CD4-positive, alpha-beta T cell (primary cell): ENCODE measurements around the gene EML6. TPM values are rescaled to one million over a fixed set of nuclear protein-coding genes. Genes with fewer than 3 reads are reported as not detected.

Experiments used
- ATAC-seq: fragments of 200-7000 bp; cut with Tn5 transposase; one replicate; pipeline ENCODE4 v1.10.0; 2022; ENCODE audit warnings: mild to moderate bottlenecking; ENCODE audit not compliant: poor library complexity
- CTCF ChIA-PET: fragments of 350-600 bp; sonication (Branson Sonifier 250); formaldehyde crosslinking; loops from one replicate; lab custom pipeline; 2021; ENCODE audit warnings: antibody characterized with exemption, inconsistent platforms; lab: Charles Lee
- POLR2A ChIA-PET: fragments of 350-600 bp; sonication (Branson Sonifier 250); formaldehyde crosslinking; loops from one replicate; lab custom pipeline; 2021; ENCODE audit warnings: antibody characterized with exemption, inconsistent platforms; lab: Charles Lee
- DNase-seq, 14 experiments: peaks; one replicate each; pipeline ENCODE4 v3.0.0-alpha.2; 2013 to 2020; ENCODE audit warnings: mixed read lengths in 2 of 14
- H3K27ac ChIP-seq, 2 donors: one replicate each; pipeline versions ENCODE4 v1.5.1 to v1.7.0; 2013; ENCODE audit warnings: low read length in 2 of 2, low read depth in 1 of 2, mild to moderate bottlenecking in 1 of 2
- H3K27me3 ChIP-seq, 2 experiments: 1 replicate in 1 of 2; 2 replicates in 1 of 2; pipeline versions ENCODE4 v1.6.1 to v1.7.0; 2013; ENCODE audit warnings: low read length in 2 of 2, control low read depth in 1 of 2, mild to moderate bottlenecking in 1 of 2, moderate library complexity in 1 of 2; ENCODE audit not compliant: insufficient read depth in 2 of 2, control insufficient read depth in 1 of 2
- H3K36me3 ChIP-seq: one replicate; pipeline ENCODE4 v1.6.1; 2013; ENCODE audit warnings: low read length, control low read depth; ENCODE audit not compliant: insufficient read depth
- H3K4me1 ChIP-seq: one replicate; pipeline ENCODE4 v1.6.1; 2013; ENCODE audit warnings: low read length, control low read depth; ENCODE audit not compliant: insufficient read depth
- H3K4me3 ChIP-seq: one replicate; pipeline ENCODE4 v1.5.1; 2013; ENCODE audit warnings: mild to moderate bottlenecking, low read length, moderate library complexity
- H3K9me3 ChIP-seq, 2 experiments: 1 replicate in 1 of 2; 2 replicates in 1 of 2; pipeline versions ENCODE4 v1.6.1 to v1.7.0; 2013; ENCODE audit warnings: low read length in 2 of 2, mild to moderate bottlenecking in 2 of 2, control low read depth in 1 of 2, moderate library complexity in 1 of 2; ENCODE audit not compliant: control insufficient read depth in 1 of 2, insufficient read depth in 1 of 2
- H3K27ac Mint-ChIP-seq: one replicate; pipeline ENCODE4 v1.8.0; 2020; ENCODE audit warnings: mixed read lengths
- H3K27me3 Mint-ChIP-seq: one replicate; pipeline ENCODE4 v1.8.0; 2021; ENCODE audit warnings: mixed read lengths
- H3K36me3 Mint-ChIP-seq: one replicate; pipeline ENCODE4 v1.8.0; 2021; ENCODE audit warnings: low read depth, mixed read lengths
- H3K4me1 Mint-ChIP-seq: one replicate; pipeline ENCODE4 v1.8.0; 2021; ENCODE audit warnings: low read depth, mixed read lengths
- H3K4me3 Mint-ChIP-seq: one replicate; pipeline ENCODE4 v1.8.0; 2020; ENCODE audit warnings: mild to moderate bottlenecking, mixed read lengths
- H3K9me3 Mint-ChIP-seq: one replicate; pipeline ENCODE4 v1.8.0; 2020; ENCODE audit warnings: mixed read lengths
- intact Hi-C, 2 experiments: fragments of 100-400 bp; cut with DNase I in 1 of 2; cut with micrococcal nuclease in 1 of 2; formaldehyde crosslinking; loops; one replicate each; pipeline versions ENCODE4 v1.15.1 to v1.9.0; 2023 to 2025; cut with DNase I, micrococcal nuclease
- total RNA-seq, 174 experiments: library from RNA in 2 of 174; stranded (reverse) in 2 of 174; gene quantifications; one replicate each; pipeline ENCODE4 v1.2.3 and lab custom pipeline; 2021 to 2026
- TF ChIP-seq, protein P1 (sequence below): fragments of 200-600 bp; IDR thresholded peaks from one replicate; pipeline ENCODE4 v1.8.0; 2022; ENCODE audit warnings: antibody characterized with exemption, mild to moderate bottlenecking

Gene EML6
- total RNA-seq, 2 experiments from 2014 or later = 0.22 to 0.34 TPM

DNA sequence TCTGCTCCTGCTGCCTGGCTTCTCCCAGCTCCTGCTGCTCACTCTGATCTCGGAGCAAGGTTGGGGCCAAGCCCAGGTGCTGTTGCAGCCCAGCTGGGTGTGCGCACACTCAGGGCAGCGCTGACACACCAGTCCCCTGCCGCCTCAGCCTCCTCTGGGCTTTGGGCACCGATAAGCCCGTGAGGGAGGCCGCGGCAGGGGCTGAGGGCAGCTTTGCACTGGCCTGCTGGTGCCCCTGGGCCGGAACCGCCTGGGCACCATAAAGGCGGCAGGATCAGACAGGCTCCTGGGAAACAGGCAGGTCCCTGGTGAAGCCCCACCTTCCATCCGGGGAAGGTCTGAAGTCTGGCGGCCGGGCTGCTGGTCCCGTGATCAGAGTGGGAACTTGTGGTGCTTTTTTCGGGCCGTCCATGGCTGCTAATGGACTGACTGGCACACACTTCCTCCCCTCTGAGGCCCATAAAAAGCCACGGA is 14.1 kb upstream of the EML6 start:
- H3K4me1 ChIP-seq = peaks cover 12% of the 10 kb centered on the region
- H3K36me3 ChIP-seq = no peaks in the 10 kb centered on the region
- peaks cover 22 to 29% of the 10 kb centered on the region in 2 experiments for H3K27me3 ChIP-seq
- DNase-seq (peak in 3 of 14 experiments; percentile 8 to 31 (median 9)), ATAC-seq (peak; percentile 38)
- H3K9me3 Mint-ChIP-seq = no peaks in the 10 kb centered on the region
- peak overlapping the region; percentile 34 for H3K4me3 Mint-ChIP-seq
- no peaks in the 10 kb centered on the region for H3K36me3 Mint-ChIP-seq
- H3K27ac ChIP-seq = no peak overlapping the region
- H3K4me3 ChIP-seq = peak overlapping the region; percentile 42
- H3K4me1 Mint-ChIP-seq = no peaks in the 10 kb centered on the region
- POLR2A ChIA-PET = interaction anchor here (1.4 kb wide), 1 partner anchor 13 kb away, joined by 4 read pairs; no protein-coding TSS in a partner anchor
- peaks cover 0 to 8% of the 10 kb centered on the region in 2 experiments for H3K9me3 ChIP-seq
- no peak overlapping the region for H3K27ac Mint-ChIP-seq
- H3K27me3 Mint-ChIP-seq = peaks cover 34% of the 10 kb centered on the region
- TF ChIP-seq, protein P1, sequence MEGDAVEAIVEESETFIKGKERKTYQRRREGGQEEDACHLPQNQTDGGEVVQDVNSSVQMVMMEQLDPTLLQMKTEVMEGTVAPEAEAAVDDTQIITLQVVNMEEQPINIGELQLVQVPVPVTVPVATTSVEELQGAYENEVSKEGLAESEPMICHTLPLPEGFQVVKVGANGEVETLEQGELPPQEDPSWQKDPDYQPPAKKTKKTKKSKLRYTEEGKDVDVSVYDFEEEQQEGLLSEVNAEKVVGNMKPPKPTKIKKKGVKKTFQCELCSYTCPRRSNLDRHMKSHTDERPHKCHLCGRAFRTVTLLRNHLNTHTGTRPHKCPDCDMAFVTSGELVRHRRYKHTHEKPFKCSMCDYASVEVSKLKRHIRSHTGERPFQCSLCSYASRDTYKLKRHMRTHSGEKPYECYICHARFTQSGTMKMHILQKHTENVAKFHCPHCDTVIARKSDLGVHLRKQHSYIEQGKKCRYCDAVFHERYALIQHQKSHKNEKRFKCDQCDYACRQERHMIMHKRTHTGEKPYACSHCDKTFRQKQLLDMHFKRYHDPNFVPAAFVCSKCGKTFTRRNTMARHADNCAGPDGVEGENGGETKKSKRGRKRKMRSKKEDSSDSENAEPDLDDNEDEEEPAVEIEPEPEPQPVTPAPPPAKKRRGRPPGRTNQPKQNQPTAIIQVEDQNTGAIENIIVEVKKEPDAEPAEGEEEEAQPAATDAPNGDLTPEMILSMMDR = no peak
- intact Hi-C loops = loop anchor here (10.0 kb wide), 2 partner anchors 505 to 795 kb away; no protein-coding TSS in a partner anchor
- CTCF ChIA-PET = interaction anchor here (1.6 kb wide), 1 partner anchor 44 kb away, joined by 5 read pairs; no protein-coding TSS in a partner anchor

DNA sequence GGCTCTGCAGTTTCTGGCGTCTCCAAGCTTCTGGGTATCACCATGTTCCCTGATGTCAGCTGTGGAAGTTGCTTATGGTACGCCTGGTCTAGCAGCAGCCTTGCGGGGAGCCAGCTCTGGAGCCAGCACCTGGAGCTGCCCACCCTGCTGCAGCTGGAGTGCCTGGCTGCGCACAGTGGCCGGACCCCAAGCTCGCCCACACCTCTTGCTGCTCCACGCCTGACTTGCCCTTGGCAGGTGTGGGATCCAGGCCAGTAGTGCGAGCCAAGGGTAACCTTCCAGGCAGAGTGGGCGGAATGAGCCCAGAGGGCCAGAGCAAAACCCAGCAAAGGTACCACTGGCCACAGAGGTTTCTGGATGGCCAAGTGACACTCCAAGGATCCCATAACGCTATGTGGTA is 13.2 kb upstream of the EML6 start:
- Histone ChIP-seq H3K36me3 (no peaks in the 10 kb centered on the region), H3K4me3 (no peak overlapping the region), H3K4me1 (peaks cover 12% of the 10 kb centered on the region), H3K27ac (no peak overlapping the region), H3K27me3 (peaks cover 22 to 29% of the 10 kb centered on the region in 2 experiments), H3K9me3 (peaks cover 0 to 8% of the 10 kb centered on the region in 2 experiments)
- DNase-seq = no peak
- H3K4me1 Mint-ChIP-seq = no peaks in the 10 kb centered on the region
- intact Hi-C loops = loop anchor here in 1 of 2 experiments (10.0 kb wide), 1 partner anchor 805 kb away; no protein-coding TSS in a partner anchor
- no peaks in the 10 kb centered on the region for H3K9me3 Mint-ChIP-seq
- CTCF ChIA-PET = interaction anchor here (0.5 to 1.6 kb wide), 2 partner anchors 45 to 366 kb away, joined by 3 to 5 read pairs; no protein-coding TSS in a partner anchor
- POLR2A ChIA-PET = interaction anchor here (1.4 kb wide), 1 partner anchor 13 kb away, joined by 4 read pairs; no protein-coding TSS in a partner anchor
- no peak for ATAC-seq
- TF ChIP-seq, protein P1 = no peak
- no peak overlapping the region for H3K4me3 Mint-ChIP-seq
- H3K27me3 Mint-ChIP-seq = peaks cover 35% of the 10 kb centered on the region
- H3K36me3 Mint-ChIP-seq = no peaks in the 10 kb centered on the region
- H3K27ac Mint-ChIP-seq = no peak overlapping the region

DNA sequence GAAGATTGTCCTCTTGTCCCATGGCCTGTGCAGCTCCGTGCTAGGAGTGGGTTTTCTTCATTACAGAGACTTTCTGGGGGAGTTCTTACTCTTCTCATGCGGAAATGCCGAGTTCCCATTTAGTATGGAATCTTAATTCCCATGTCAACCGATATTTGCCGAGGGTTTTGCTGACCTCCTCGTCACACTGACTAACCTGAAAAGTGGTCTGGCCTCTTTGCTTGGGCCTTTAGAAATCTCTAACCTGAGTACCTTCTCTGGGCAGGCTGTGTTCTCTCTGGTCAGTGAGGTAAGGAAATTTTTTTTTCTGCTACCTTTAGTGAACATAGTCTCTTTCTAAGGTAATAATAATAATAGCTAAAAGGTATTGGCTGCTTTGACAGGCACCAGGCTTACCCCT is 10.9 kb upstream of the EML6 start:
- Histone ChIP-seq H3K27ac (no peak overlapping the region), H3K36me3 (no peaks in the 10 kb centered on the region), H3K4me1 (peaks cover 12% of the 10 kb centered on the region), H3K9me3 (peaks cover 0 to 8% of the 10 kb centered on the region in 2 experiments), H3K4me3 (no peak overlapping the region), H3K27me3 (peaks cover 22 to 34% of the 10 kb centered on the region in 2 experiments)
- DNase-seq (no peak), ATAC-seq (no peak)
- CTCF ChIA-PET = no interaction called here
- Mint-ChIP-seq H3K9me3 (no peaks in the 10 kb centered on the region), H3K4me1 (no peaks in the 10 kb centered on the region), H3K27ac (no peak overlapping the region), H3K27me3 (peaks cover 48% of the 10 kb centered on the region), H3K4me3 (no peak overlapping the region), H3K36me3 (no peaks in the 10 kb centered on the region)
- intact Hi-C loops = loop anchor here in 1 of 2 experiments (10.0 kb wide), 1 partner anchor 808 kb away; no protein-coding TSS in a partner anchor
- POLR2A ChIA-PET = no interaction called here
- TF ChIP-seq, protein P1 = no peak
